Activated CD8-positive, alpha-beta memory T cell treated with anti-CD3 and anti-CD28 coated beads, Interleukin-2, amount 10 ng/mL, durations not matched to agents 7 days and 5 days (primary cell): ENCODE results near the gene FNDC3B. TPM values are rescaled to one million over a fixed set of nuclear protein-coding genes. Genes with fewer than 3 reads are reported as not detected.
"Not testable (repeated sequence)": the region's sequence is repeated elsewhere in the genome, so short reads cannot be mapped to it uniquely, and the experiment has no call there.

ENCODE experiments used
- ATAC-seq: fragments of 150-1000 bp; cut with Tn5 transposase; one replicate; pipeline ENCODE4 v1.10.0; 2021; ENCODE audit warnings: moderate library complexity
- CTCF ChIA-PET: fragments of 350-600 bp; sonication (Branson Sonifier 250); formaldehyde crosslinking; loops from one replicate; lab custom pipeline; 2021; ENCODE audit warnings: antibody characterized with exemption; lab: Charles Lee
- DNase-seq: peaks from one replicate; pipeline ENCODE4 v3.0.0-alpha.2; 2020
- H3K27ac Mint-ChIP-seq: one replicate; pipeline ENCODE4 v1.8.0; 2021; ENCODE audit warnings: mild to moderate bottlenecking, mixed read lengths
- H3K27me3 Mint-ChIP-seq: one replicate; pipeline ENCODE4 v1.8.0; 2021; ENCODE audit warnings: mixed read lengths
- H3K36me3 Mint-ChIP-seq: one replicate; pipeline ENCODE4 v1.8.0; 2021; ENCODE audit warnings: mild to moderate bottlenecking, mixed read lengths
- H3K4me1 Mint-ChIP-seq: one replicate; pipeline ENCODE4 v1.8.0; 2021; ENCODE audit warnings: mixed read lengths
- H3K4me3 Mint-ChIP-seq: one replicate; pipeline ENCODE4 v1.8.0; 2021; ENCODE audit warnings: mild to moderate bottlenecking, moderate library complexity, mixed read lengths
- H3K9me3 Mint-ChIP-seq: one replicate; pipeline ENCODE4 v1.8.0; 2022; ENCODE audit warnings: low read depth, mixed read lengths
- total RNA-seq, 2 experiments: library from RNA; stranded (reverse); gene quantifications; one replicate each; pipeline ENCODE4 v1.2.3, GENCODE V29; 2021

The FNDC3B gene
- total RNA-seq, 2 experiments from 2014 or later = 25.4 to 31.1 TPM

- Mint-ChIP-seq H3K27ac (no peak overlapping the region), H3K27me3 (no peaks in the 10 kb centered on the region), H3K36me3 (peaks cover 14% of the 10 kb centered on the region), H3K4me3 (no peak overlapping the region), H3K9me3 (no peaks in the 10 kb centered on the region), H3K4me1 (no peaks in the 10 kb centered on the region)
- ATAC-seq (no peak), DNase-seq (no peak)
- CTCF ChIA-PET = interaction anchor here (1.6 kb wide), 1 partner anchor 33 kb away, joined by 4 read pairs; no protein-coding TSS in a partner anchor
Measured at GRCh38 chr3:172365028-172365567, 325.7 kb downstream of the FNDC3B start.

GRCh38 chr3:172367205-172368105 is 328.1 kb downstream of the FNDC3B start:
- ATAC-seq (no peak), DNase-seq (no peak)
- Mint-ChIP-seq H3K4me3 (no peak overlapping the region), H3K27me3 (no peaks in the 10 kb centered on the region), H3K4me1 (no peaks in the 10 kb centered on the region), H3K36me3 (peaks cover 7% of the 10 kb centered on the region), H3K27ac (no peak overlapping the region), H3K9me3 (no peaks in the 10 kb centered on the region)
- CTCF ChIA-PET = no interaction called here

GRCh38 chr3:172368556-172368955 is 329.2 kb downstream of the FNDC3B start:
- H3K27me3 Mint-ChIP-seq, H3K4me3 Mint-ChIP-seq, DNase-seq, H3K4me1 Mint-ChIP-seq, H3K9me3 Mint-ChIP-seq, CTCF ChIA-PET, H3K27ac Mint-ChIP-seq, H3K36me3 Mint-ChIP-seq, ATAC-seq: not testable (repeated sequence)

GRCh38 chr3:172369590-172370259 is 330.3 kb downstream of the FNDC3B start:
- no peaks in the 10 kb centered on the region for H3K27me3 Mint-ChIP-seq
- no peaks in the 10 kb centered on the region for H3K9me3 Mint-ChIP-seq
- no peak overlapping the region for H3K4me3 Mint-ChIP-seq
- H3K4me1 Mint-ChIP-seq = no peaks in the 10 kb centered on the region
- DNase-seq = no peak
- no peaks in the 10 kb centered on the region for H3K36me3 Mint-ChIP-seq
- no peak for ATAC-seq
- H3K27ac Mint-ChIP-seq = no peak overlapping the region
- CTCF ChIA-PET = no interaction called here

GRCh38 chr3:172370419-172370818 is 331.0 kb downstream of the FNDC3B start:
- H3K9me3 Mint-ChIP-seq = no peaks in the 10 kb centered on the region
- no peaks in the 10 kb centered on the region for H3K27me3 Mint-ChIP-seq
- H3K4me3 Mint-ChIP-seq = no peak overlapping the region
- DNase-seq = no peak
- no peak for ATAC-seq
- CTCF ChIA-PET = interaction anchor here (1.3 kb wide), 1 partner anchor 12 kb away, joined by 3 read pairs; no protein-coding TSS in a partner anchor
- H3K27ac Mint-ChIP-seq = no peak overlapping the region
- H3K4me1 Mint-ChIP-seq = no peaks in the 10 kb centered on the region
- no peaks in the 10 kb centered on the region for H3K36me3 Mint-ChIP-seq

- no peaks in the 10 kb centered on the region for H3K27me3 Mint-ChIP-seq
- ATAC-seq = no peak
- H3K27ac Mint-ChIP-seq = no peak overlapping the region
- no peaks in the 10 kb centered on the region for H3K36me3 Mint-ChIP-seq
- no peak for DNase-seq
- CTCF ChIA-PET = interaction anchor here (1.3 kb wide), 1 partner anchor 13 kb away, joined by 3 read pairs; no protein-coding TSS in a partner anchor
- no peak overlapping the region for H3K4me3 Mint-ChIP-seq
- H3K9me3 Mint-ChIP-seq = no peaks in the 10 kb centered on the region
- no peaks in the 10 kb centered on the region for H3K4me1 Mint-ChIP-seq
Measured at GRCh38 chr3:172371544-172371943, 332.2 kb downstream of the FNDC3B start.

GRCh38 chr3:172372895-172373294 is 333.5 kb downstream of the FNDC3B start:
- Mint-ChIP-seq H3K9me3 (no peaks in the 10 kb centered on the region), H3K27ac (no peak overlapping the region), H3K4me3 (no peak overlapping the region), H3K4me1 (no peaks in the 10 kb centered on the region), H3K27me3 (no peaks in the 10 kb centered on the region), H3K36me3 (no peaks in the 10 kb centered on the region)
- CTCF ChIA-PET = no interaction called here
- DNase-seq = no peak
- no peak for ATAC-seq

GRCh38 chr3:172373912-172374311 is 334.5 kb downstream of the FNDC3B start:
- H3K4me3 Mint-ChIP-seq = no peak overlapping the region
- DNase-seq (no peak), ATAC-seq (no peak)
- no peaks in the 10 kb centered on the region for H3K4me1 Mint-ChIP-seq
- CTCF ChIA-PET = no interaction called here
- no peaks in the 10 kb centered on the region for H3K9me3 Mint-ChIP-seq
- H3K27ac Mint-ChIP-seq = no peak overlapping the region
- no peaks in the 10 kb centered on the region for H3K27me3 Mint-ChIP-seq
- peaks cover 7% of the 10 kb centered on the region for H3K36me3 Mint-ChIP-seq

- H3K9me3 Mint-ChIP-seq = no peaks in the 10 kb centered on the region
- H3K4me3 Mint-ChIP-seq = no peak overlapping the region
- CTCF ChIA-PET = interaction anchor here (0.7 kb wide), 1 partner anchor 340 kb away, joined by 3 read pairs; no protein-coding TSS in a partner anchor
- no peak for ATAC-seq
- peaks cover 20% of the 10 kb centered on the region for H3K36me3 Mint-ChIP-seq
- DNase-seq = no peak
- H3K27me3 Mint-ChIP-seq = no peaks in the 10 kb centered on the region
- no peak overlapping the region for H3K27ac Mint-ChIP-seq
- H3K4me1 Mint-ChIP-seq = no peaks in the 10 kb centered on the region
Measured at GRCh38 chr3:172375206-172375850, 335.9 kb downstream of the FNDC3B start.

- Mint-ChIP-seq H3K27ac (no peak overlapping the region), H3K27me3 (no peaks in the 10 kb centered on the region), H3K4me3 (no peak overlapping the region), H3K4me1 (no peaks in the 10 kb centered on the region), H3K9me3 (no peaks in the 10 kb centered on the region), H3K36me3 (peaks cover 29% of the 10 kb centered on the region)
- CTCF ChIA-PET = interaction anchor here (0.9 kb wide), 1 partner anchor 44 kb away, joined by 3 read pairs; no protein-coding TSS in a partner anchor
- DNase-seq (no peak), ATAC-seq (no peak)
Measured at GRCh38 chr3:172376402-172376801, 337.0 kb downstream of the FNDC3B start.

- Mint-ChIP-seq H3K9me3 (no peaks in the 10 kb centered on the region), H3K36me3 (peaks cover 32% of the 10 kb centered on the region), H3K27me3 (no peaks in the 10 kb centered on the region), H3K4me3 (no peak overlapping the region), H3K27ac (no peak overlapping the region), H3K4me1 (no peaks in the 10 kb centered on the region)
- DNase-seq (no peak), ATAC-seq (no peak)
- CTCF ChIA-PET = no interaction called here
Measured at GRCh38 chr3:172376881-172377280, 337.5 kb downstream of the FNDC3B start.

GRCh38 chr3:172378439-172378838 is 339.1 kb downstream of the FNDC3B start:
- no peaks in the 10 kb centered on the region for H3K27me3 Mint-ChIP-seq
- H3K36me3 Mint-ChIP-seq = peaks cover 37% of the 10 kb centered on the region
- H3K27ac Mint-ChIP-seq = no peak overlapping the region
- CTCF ChIA-PET = no interaction called here
- no peak overlapping the region for H3K4me3 Mint-ChIP-seq
- DNase-seq (no peak), ATAC-seq (no peak)
- H3K9me3 Mint-ChIP-seq = no peaks in the 10 kb centered on the region
- no peaks in the 10 kb centered on the region for H3K4me1 Mint-ChIP-seq

GRCh38 chr3:172379372-172379771 is 340.0 kb downstream of the FNDC3B start:
- ATAC-seq (no peak), DNase-seq (no peak)
- Mint-ChIP-seq H3K27ac (no peak overlapping the region), H3K27me3 (no peaks in the 10 kb centered on the region), H3K9me3 (no peaks in the 10 kb centered on the region), H3K4me3 (no peak overlapping the region), H3K36me3 (peaks cover 37% of the 10 kb centered on the region), H3K4me1 (no peaks in the 10 kb centered on the region)
- CTCF ChIA-PET = no interaction called here
